BJ (cell line): ENCODE measurements around the gene HPCA. TPM values are rescaled to one million over a fixed set of nuclear protein-coding genes. Genes with fewer than 3 reads are reported as not detected.

ENCODE experiments used
- CTCF ChIA-PET: fragments of 350-600 bp; formaldehyde crosslinking; extraction: SDS; loops from one replicate; lab custom pipeline; 2021; ENCODE audit warnings: antibody characterized with exemption, inconsistent platforms; lab: Yijun Ruan, JAX
- POLR2A ChIA-PET: fragments of 300-600 bp; sonication (Branson Sonifier 250); formaldehyde crosslinking; extraction: SDS; loops from one replicate; lab custom pipeline; 2021; ENCODE audit warnings: antibody characterized with exemption; lab: Charles Lee
- DNase-seq: peaks from one replicate; pipeline ENCODE4 v3.0.0-alpha.2; 2011; ENCODE audit warnings: low read depth
- H3K27me3 ChIP-seq: 2 replicates; pipeline ENCODE4 v1.6.0; 2011; ENCODE audit warnings: low read length; ENCODE audit not compliant: control insufficient read depth, insufficient read depth
- H3K36me3 ChIP-seq: 2 replicates; pipeline ENCODE4 v1.5.1; 2011; ENCODE audit warnings: low read length; ENCODE audit not compliant: control insufficient read depth, insufficient read depth
- H3K4me3 ChIP-seq: 2 replicates; pipeline ENCODE4 v1.5.1; 2011; ENCODE audit warnings: low read depth, mild to moderate bottlenecking, control low read depth, low read length
- CTCF ChIP-seq: IDR thresholded peaks from 2 replicates; pipeline ENCODE4 v1.5.1; 2011; ENCODE audit warnings: low read depth, mild to moderate bottlenecking, control low read depth, inconsistent platforms, low read length, moderate library complexity; ENCODE audit not compliant: insufficient read depth
- polyA plus RNA-seq: library from polyadenylated mRNA; depleted of rRNA; stranded (reverse); fragments of >200 nt; gene quantifications from 2 replicates; pipeline ENCODE4 v1.2.3, GENCODE V29; 2011

HPCA gene
- polyA plus RNA-seq, 1 experiment, result not detected

- no peak overlapping the region for H3K4me3 ChIP-seq
- DNase-seq, result no peak
- TF ChIP-seq CTCF, result no peak
- H3K27me3 ChIP-seq, result peaks cover 6% of the 10 kb centered on the region
- POLR2A ChIA-PET, result no interaction called here
- no peaks in the 10 kb centered on the region; the same call in 1 of the 2 replicates for H3K36me3 ChIP-seq
- CTCF ChIA-PET, result interaction anchor here (0.8 to 1.2 kb wide), 4 partner anchors 9 to 191 kb away, joined by 3 to 5 read pairs (median 3); no protein-coding TSS in a partner anchor
Observed at GRCh38 chr1:32895325-32896215, 9.3 kb downstream of the HPCA start.

- POLR2A ChIA-PET, result no interaction called here
- no peak for DNase-seq
- Histone ChIP-seq H3K4me3 (no peak overlapping the region), H3K27me3 (peaks cover 3% of the 10 kb centered on the region), H3K36me3 (no peaks in the 10 kb centered on the region; the same call in 1 of the 2 replicates)
- CTCF ChIA-PET, result interaction anchor here (1.0 kb wide), 1 partner anchor 18 kb away, joined by 3 read pairs; no protein-coding TSS in a partner anchor
- no peak for TF ChIP-seq CTCF
Observed at GRCh38 chr1:32896451-32896850, 10.2 kb downstream of the HPCA start.

DNA sequence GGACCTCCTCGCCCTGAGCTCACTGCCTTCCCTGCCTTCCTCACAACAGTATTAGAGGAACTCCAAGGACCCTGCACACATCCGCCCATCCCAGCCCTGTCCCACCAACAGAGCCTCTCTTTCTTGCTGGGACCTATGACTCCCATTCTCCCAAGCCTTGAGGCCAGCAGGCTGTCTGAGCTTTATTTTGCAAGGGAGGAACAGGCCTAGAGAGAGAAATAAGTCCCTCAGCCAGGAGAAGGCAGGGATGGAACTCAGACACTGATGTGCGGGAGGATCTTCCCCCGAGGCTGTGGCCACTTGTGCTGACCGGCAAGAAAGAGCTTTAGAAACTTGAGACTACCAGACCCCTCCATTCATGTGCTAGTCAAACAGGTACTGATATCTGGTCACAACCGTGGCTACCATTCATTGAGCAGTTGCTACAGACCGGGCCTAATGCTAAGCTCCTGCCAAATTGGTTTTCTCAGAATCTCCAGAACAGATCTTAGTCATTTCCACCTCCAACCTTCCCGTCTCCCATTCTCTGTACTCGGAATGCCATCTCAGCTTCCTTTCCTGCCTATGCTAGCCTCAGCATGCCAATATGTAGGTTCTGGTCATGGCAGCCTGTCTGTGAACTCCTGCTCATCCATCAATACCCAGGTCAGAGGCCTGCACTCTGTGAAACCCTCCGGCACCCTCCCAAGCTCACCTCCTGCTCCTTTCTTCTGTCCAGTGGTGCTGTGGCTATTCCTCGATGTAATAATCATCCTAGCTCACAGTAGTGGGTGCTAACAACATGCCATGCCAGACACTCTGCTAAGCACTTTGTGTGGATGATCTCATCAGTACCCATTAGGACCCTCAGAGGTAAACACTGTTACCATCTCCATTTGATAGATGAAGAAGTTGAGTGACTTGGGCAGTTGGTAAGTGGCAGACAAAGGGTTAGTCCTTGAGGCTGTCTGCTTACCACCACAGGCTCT is 11.1 kb downstream of the HPCA start:
- no peak for TF ChIP-seq CTCF
- Histone ChIP-seq H3K27me3 (peaks cover 1% of the 10 kb centered on the region), H3K36me3 (no peaks in the 10 kb centered on the region; the same call in 1 of the 2 replicates), H3K4me3 (no peak overlapping the region)
- DNase-seq, result no peak
- CTCF ChIA-PET, result interaction anchor here (0.6 to 1.5 kb wide), 4 partner anchors 19 to 189 kb away, joined by 3 to 6 read pairs (median 3); no protein-coding TSS in a partner anchor
- POLR2A ChIA-PET, result no interaction called here

- POLR2A ChIA-PET, result no interaction called here
- no peak for DNase-seq
- no peak for TF ChIP-seq CTCF
- Histone ChIP-seq H3K36me3 (no peaks in the 10 kb centered on the region; the same call in 1 of the 2 replicates), H3K4me3 (no peak overlapping the region), H3K27me3 (no peaks in the 10 kb centered on the region; the same call in 1 of the 2 replicates)
- CTCF ChIA-PET, result interaction anchor here (1.5 to 1.7 kb wide), 3 partner anchors 25 to 189 kb away, joined by 3 to 6 read pairs (median 4); no protein-coding TSS in a partner anchor
Observed at GRCh38 chr1:32898056-32898455, 11.8 kb downstream of the HPCA start.
